ENCODE measurements around the gene NABP1. TPM values are rescaled to one million over a fixed set of nuclear protein-coding genes. Genes with fewer than 3 reads are reported as not detected.

The NABP1 gene
- total and polyA plus RNA-seq, 2 experiments from 2014 or later: 19.6 to 40.0 TPM

- H3K9me3 ChIP-seq (ENCODE audit: low read depth): no peaks in the 10 kb centered on the region
- H4K20me1 ChIP-seq (ENCODE audit: insufficient read depth, poor library complexity, severe bottlenecking): no peaks in the 10 kb centered on the region
- 95% methylated on average over 1 of the region's 1 CpG for WGBS (ENCODE audit: low lambda C conversion rate, missing lambda C conversion rate)
- no peak overlapping the region for H3K27ac ChIP-seq
- no peak for TF ChIP-seq EZH2 (IDR thresholded peaks at IDR 0.05; ENCODE audit: borderline replicate concordance)
- no peak for TF ChIP-seq EZH2phosphoT487 (IDR thresholded peaks at IDR 0.05; ENCODE audit: low read depth, severe bottlenecking, unreplicated experiment)
- no peak for TF ChIP-seq CTCF (IDR thresholded peaks at IDR 0.05; ENCODE audit: poor library complexity)
- no peak overlapping the region for H3K4me2 ChIP-seq
- no peak overlapping the region for H3K4me3 ChIP-seq
- H3K27me3 ChIP-seq: no peaks in the 10 kb centered on the region
- H3K79me2 ChIP-seq: no peaks in the 10 kb centered on the region
- no peak overlapping the region for H2AFZ ChIP-seq
- H3K36me3 ChIP-seq (replicated peaks; ENCODE audit: insufficient read depth, low read depth): no peaks in the 10 kb centered on the region
- no peaks in the 10 kb centered on the region for H3K4me1 ChIP-seq (ENCODE audit: insufficient read depth)
- no peaks in the 10 kb centered on the region for H3K9me2 ChIP-seq (replicated peaks; ENCODE audit: insufficient read depth)
- no peak for DNase-seq (ENCODE audit: low spot score)
Measured at GRCh38 chr2:191713837-191714236, 35.9 kb downstream of the NABP1 start.

GRCh38 chr2:191714925-191715324 lies 37.0 kb downstream of the NABP1 start:
- Histone ChIP-seq H3K27ac (no peak overlapping the region), H3K9me3 (ENCODE audit: low read depth) (no peaks in the 10 kb centered on the region), H3K9me2 (replicated peaks; ENCODE audit: insufficient read depth) (no peaks in the 10 kb centered on the region), H2AFZ (no peak overlapping the region), H3K4me2 (no peak overlapping the region), H3K36me3 (replicated peaks; ENCODE audit: insufficient read depth, low read depth) (no peaks in the 10 kb centered on the region), H3K79me2 (no peaks in the 10 kb centered on the region), H3K4me1 (ENCODE audit: insufficient read depth) (no peaks in the 10 kb centered on the region), H3K27me3 (no peaks in the 10 kb centered on the region), H4K20me1 (ENCODE audit: insufficient read depth, poor library complexity, severe bottlenecking) (no peaks in the 10 kb centered on the region), H3K4me3 (no peak overlapping the region)
- 85% methylated on average over 4 of the region's 4 CpGs for WGBS (ENCODE audit: low lambda C conversion rate, missing lambda C conversion rate)
- no peak for TF ChIP-seq EZH2phosphoT487 (IDR thresholded peaks at IDR 0.05; ENCODE audit: low read depth, severe bottlenecking, unreplicated experiment)
- TF ChIP-seq CTCF (IDR thresholded peaks at IDR 0.05; ENCODE audit: poor library complexity): no peak
- no peak for TF ChIP-seq EZH2 (IDR thresholded peaks at IDR 0.05; ENCODE audit: borderline replicate concordance)
- DNase-seq (ENCODE audit: low spot score): no peak

GRCh38 chr2:191715471-191715870 lies 37.5 kb downstream of the NABP1 start:
- TF ChIP-seq EZH2 (IDR thresholded peaks at IDR 0.05; ENCODE audit: borderline replicate concordance) (no peak), EZH2phosphoT487 (IDR thresholded peaks at IDR 0.05; ENCODE audit: low read depth, severe bottlenecking, unreplicated experiment) (no peak), CTCF (IDR thresholded peaks at IDR 0.05; ENCODE audit: poor library complexity) (no peak)
- Histone ChIP-seq H3K79me2 (no peaks in the 10 kb centered on the region), H3K4me1 (ENCODE audit: insufficient read depth) (no peaks in the 10 kb centered on the region), H3K27me3 (no peaks in the 10 kb centered on the region), H3K9me3 (ENCODE audit: low read depth) (no peaks in the 10 kb centered on the region), H3K4me2 (no peak overlapping the region), H3K4me3 (no peak overlapping the region), H3K36me3 (replicated peaks; ENCODE audit: insufficient read depth, low read depth) (no peaks in the 10 kb centered on the region), H4K20me1 (ENCODE audit: insufficient read depth, poor library complexity, severe bottlenecking) (no peaks in the 10 kb centered on the region), H3K27ac (no peak overlapping the region), H2AFZ (no peak overlapping the region), H3K9me2 (replicated peaks; ENCODE audit: insufficient read depth) (no peaks in the 10 kb centered on the region)
- no peak for DNase-seq (ENCODE audit: low spot score)
- 83% methylated on average over 2 of the region's 2 CpGs for WGBS (ENCODE audit: low lambda C conversion rate, missing lambda C conversion rate)

- no peaks in the 10 kb centered on the region for H3K9me3 ChIP-seq (ENCODE audit: low read depth)
- WGBS (ENCODE audit: low lambda C conversion rate, missing lambda C conversion rate): 94% methylated on average over 2 of the region's 2 CpGs
Measured at GRCh38 chr2:191719261-191719660, 41.3 kb downstream of the NABP1 start.

More at GRCh38 chr2:191719261-191719660, 41.3 kb downstream of the NABP1 start:
- no peaks in the 10 kb centered on the region for H3K36me3 ChIP-seq (replicated peaks; ENCODE audit: insufficient read depth, low read depth)
- no peak for TF ChIP-seq EZH2phosphoT487 (IDR thresholded peaks at IDR 0.05; ENCODE audit: low read depth, severe bottlenecking, unreplicated experiment)
- TF ChIP-seq CTCF (IDR thresholded peaks at IDR 0.05; ENCODE audit: poor library complexity): no peak
- TF ChIP-seq EZH2 (IDR thresholded peaks at IDR 0.05; ENCODE audit: borderline replicate concordance): no peak
- H3K27ac ChIP-seq: no peak overlapping the region
- no peaks in the 10 kb centered on the region for H3K9me2 ChIP-seq (replicated peaks; ENCODE audit: insufficient read depth)
- H3K4me3 ChIP-seq: no peak overlapping the region
- no peaks in the 10 kb centered on the region for H3K4me1 ChIP-seq (ENCODE audit: insufficient read depth)
- no peak overlapping the region for H2AFZ ChIP-seq
- H3K4me2 ChIP-seq: no peak overlapping the region
- H3K27me3 ChIP-seq: no peaks in the 10 kb centered on the region
- no peak for DNase-seq (ENCODE audit: low spot score)
- H3K79me2 ChIP-seq: no peaks in the 10 kb centered on the region
- no peaks in the 10 kb centered on the region for H4K20me1 ChIP-seq (ENCODE audit: insufficient read depth, poor library complexity, severe bottlenecking)
